Upper lobe of left lung (tissue), 6 donors: ENCODE measurements around the gene PTPRJ. TPM values are rescaled to one million over a fixed set of nuclear protein-coding genes. Genes with fewer than 3 reads are reported as not detected.

Source experiments
- ATAC-seq, 2 donors: fragments of 200-7000 bp; cut with Tn5 transposase; one replicate each; pipeline ENCODE4 v1.9.1; 2022; ENCODE audit warnings: mild to moderate bottlenecking in 2 of 2, moderate library complexity in 2 of 2; ENCODE audit not compliant: low FRiP score in 2 of 2
- DNase-seq, 2 donors: peaks; one replicate each; pipeline ENCODE4 v3.0.0-alpha.2; 2019 to 2020
- H3K27ac ChIP-seq, 4 donors: fragments of 200-600 bp; sonication (generic); one replicate each; pipeline ENCODE4 v1.5.1; 2016 to 2019
- H3K27me3 ChIP-seq, 4 donors: fragments of 200-600 bp; sonication (generic); one replicate each; pipeline ENCODE4 v1.5.1; 2017 to 2019
- H3K36me3 ChIP-seq, 4 donors: fragments of 200-600 bp; sonication (generic); one replicate each; pipeline ENCODE4 v1.5.1; 2016 to 2019
- H3K4me1 ChIP-seq, 4 donors: fragments of 200-600 bp; sonication (generic); one replicate each; pipeline ENCODE4 v1.5.1; 2018 to 2019
- H3K4me3 ChIP-seq, 4 donors: fragments of 200-600 bp; sonication (generic); one replicate each; pipeline ENCODE4 v1.5.1; 2017 to 2019; ENCODE audit warnings: mild to moderate bottlenecking in 2 of 4, moderate library complexity in 1 of 4
- H3K9me3 ChIP-seq, 4 donors: fragments of 200-600 bp; sonication (generic); one replicate each; pipeline ENCODE4 v1.5.1; 2018 to 2019
- CTCF ChIP-seq, 6 experiments: fragments of 450-650 bp in 4 of 6; fragments of 200-600 bp in 2 of 6; sonication (generic) in 2 of 6; IDR thresholded peaks; one replicate each; pipeline ENCODE4 v1.5.1; 2016 to 2019; ENCODE audit warnings: antibody characterized with exemption in 6 of 6
- EP300 ChIP-seq, 4 donors: sonication (generic); formaldehyde crosslinking; IDR thresholded peaks; one replicate each; pipeline ENCODE4 v1.5.1; 2017; ENCODE audit warnings: antibody characterized with exemption in 4 of 4, control low read depth in 2 of 4
- POLR2A ChIP-seq, 4 donors: fragments of 450-650 bp; IDR thresholded peaks; one replicate each; pipeline ENCODE4 v1.5.1; 2016 to 2017; ENCODE audit warnings: antibody characterized with exemption in 4 of 4, mild to moderate bottlenecking in 2 of 4
- POLR2AphosphoS5 ChIP-seq, 2 donors: sonication (generic); formaldehyde crosslinking; IDR thresholded peaks; one replicate each; pipeline ENCODE4 v1.5.1; 2017; ENCODE audit warnings: antibody characterized with exemption in 2 of 2
- WGBS, 2 donors: methylation state at CpG; one replicate each; pipeline ENCODE4 v1.1.5; 2017 to 2018; 5-methylcytosine and 5-hydroxymethylcytosine counted together
- total RNA-seq, 6 donors: library from RNA; depleted of rRNA in 4 of 6; stranded (reverse); fragments of >200 nt in 4 of 6; gene quantifications; one replicate each; pipeline versions ENCODE4 v1.1.0 to v1.2.1, GENCODE V29; 2016 to 2021
- donor health status: DM: no; HTN: no; CAD: no; lungs with moderate emphysema.
- donor health status: DM: no; HTN: yes; CAD: no; lungs with severe emphysema.

Gene PTPRJ
- total RNA-seq, 6 donors from 2014 or later: 17.9 to 50.4 (median 32.9) TPM

DNA sequence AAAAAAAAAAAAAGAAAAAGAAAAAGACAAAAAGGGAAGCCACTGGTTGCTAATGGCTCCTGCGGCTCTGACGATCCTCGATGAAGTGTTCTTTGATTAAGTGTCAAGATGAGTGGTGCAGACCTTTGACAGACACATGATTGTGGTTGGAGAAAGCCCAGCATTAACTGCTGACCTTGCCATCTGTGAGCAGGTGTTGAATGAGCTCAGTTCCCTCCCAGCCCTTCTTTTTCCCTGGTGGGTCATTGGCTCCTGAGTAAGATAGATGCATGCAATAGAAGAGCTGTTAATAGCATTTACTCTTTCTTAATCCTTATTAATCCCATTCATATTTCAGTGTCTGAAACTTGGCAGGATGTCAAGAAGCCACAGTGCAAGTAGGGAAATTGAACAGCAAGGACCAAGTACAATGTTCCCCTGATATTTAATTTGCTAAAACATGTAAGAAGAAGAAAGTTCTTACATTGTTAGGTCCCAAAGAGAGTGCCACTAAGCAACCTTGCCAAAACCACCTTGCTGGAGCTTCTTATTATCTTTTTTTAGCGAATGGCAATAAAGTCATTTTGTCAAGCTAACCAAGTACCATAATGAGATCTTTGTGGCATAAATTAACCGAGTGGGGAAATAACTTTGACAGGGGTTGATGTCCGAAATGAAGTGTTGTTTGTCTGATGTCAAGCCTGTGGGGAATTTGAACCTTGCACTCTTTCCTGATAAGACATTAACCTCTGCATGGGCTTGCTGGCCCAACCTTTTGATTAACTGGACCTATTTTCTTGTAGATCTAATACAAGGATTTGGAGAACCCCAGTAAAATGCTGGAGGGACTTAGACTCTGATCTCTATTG lies 113.7 kb downstream of the PTPRJ start:
- Histone ChIP-seq H3K27me3 (no peaks in the 10 kb centered on the region), H3K4me1 (peaks cover 16 to 31% (median 20%) of the 10 kb centered on the region in 4 donors), H3K9me3 (no peaks in the 10 kb centered on the region), H3K27ac (no peak overlapping the region), H3K4me3 (no peak overlapping the region), H3K36me3 (no peaks in the 10 kb centered on the region)
- DNase-seq: no peak
- TF ChIP-seq EP300 (IDR thresholded peaks at IDR 0.05) (no peak), POLR2AphosphoS5 (IDR thresholded peaks at IDR 0.05) (peak in 1 of 2 donors; percentile 28)
- peak in 1 of 2 donors; percentile 38 for ATAC-seq
- WGBS, 2 donors: 51 to 52% methylated on average over 6 of the region's 6 CpGs

GRCh38 chr11:48094643-48095339 lies 114.4 kb downstream of the PTPRJ start:
- H3K4me1 ChIP-seq: peaks cover 16 to 31% (median 20%) of the 10 kb centered on the region in 4 donors
- ATAC-seq (no peak), DNase-seq (no peak)
- WGBS, 2 donors: 91 to 95% methylated on average over 9 of the region's 9 CpGs
- H3K9me3 ChIP-seq: no peaks in the 10 kb centered on the region
- no peaks in the 10 kb centered on the region for H3K36me3 ChIP-seq
- no peaks in the 10 kb centered on the region for H3K27me3 ChIP-seq
- TF ChIP-seq POLR2A (IDR thresholded peaks at IDR 0.05) (no peak), CTCF (IDR thresholded peaks at IDR 0.05) (no peak), EP300 (IDR thresholded peaks at IDR 0.05) (no peak), POLR2AphosphoS5 (IDR thresholded peaks at IDR 0.05) (no peak)
- no peak overlapping the region for H3K27ac ChIP-seq
- no peak overlapping the region for H3K4me3 ChIP-seq

DNA sequence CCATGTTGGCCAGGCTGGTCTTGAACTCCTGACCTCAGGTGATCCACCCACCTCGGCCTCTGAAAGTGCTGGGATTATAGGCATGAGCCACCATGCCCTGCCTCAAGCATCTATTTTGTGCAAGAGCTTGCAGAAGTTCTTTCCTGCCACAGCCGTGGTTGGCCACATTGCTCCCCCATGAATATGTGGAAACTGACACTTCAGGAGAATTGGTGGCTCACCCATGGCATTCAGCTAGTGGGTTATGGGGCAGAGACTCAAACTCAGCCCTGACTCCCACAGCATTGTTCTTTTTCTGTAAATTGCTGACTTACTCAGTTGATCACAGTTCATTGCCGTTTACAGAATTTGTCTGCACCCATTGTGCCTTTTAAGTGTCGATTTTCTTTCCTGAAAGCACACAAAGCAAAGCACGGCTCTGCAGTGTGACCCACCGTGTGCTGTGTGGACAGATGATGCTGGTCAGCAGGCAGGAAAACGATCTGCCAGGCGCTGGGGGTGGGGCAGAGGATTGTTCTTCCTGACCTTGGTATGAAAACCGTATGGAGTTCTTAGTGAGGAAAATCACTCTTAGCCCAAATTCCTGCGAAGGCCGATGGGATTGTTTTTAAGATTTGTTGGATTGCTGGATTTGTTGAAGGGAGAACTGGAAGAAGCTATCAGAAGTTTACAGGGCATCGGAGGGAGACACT lies 115.6 kb downstream of the PTPRJ start:
- Histone ChIP-seq H3K36me3 (no peaks in the 10 kb centered on the region), H3K27me3 (no peaks in the 10 kb centered on the region), H3K9me3 (no peaks in the 10 kb centered on the region), H3K4me3 (no peak overlapping the region), H3K4me1 (peaks cover 16 to 31% (median 20%) of the 10 kb centered on the region in 4 donors), H3K27ac (no peak overlapping the region)
- TF ChIP-seq CTCF (IDR thresholded peaks at IDR 0.05) (no peak), POLR2AphosphoS5 (IDR thresholded peaks at IDR 0.05) (no peak), EP300 (IDR thresholded peaks at IDR 0.05) (no peak), POLR2A (IDR thresholded peaks at IDR 0.05) (no peak)
- no peak for DNase-seq
- WGBS, 2 donors: 68 to 73% methylated on average over 11 to 12 of the region's 12 CpGs
- ATAC-seq: no peak

- 81 to 85% methylated on average over 5 to 6 of the region's 6 CpGs for WGBS, 2 donors
- TF ChIP-seq CTCF (IDR thresholded peaks at IDR 0.05) (no peak), EP300 (IDR thresholded peaks at IDR 0.05) (no peak), POLR2A (IDR thresholded peaks at IDR 0.05) (no peak), POLR2AphosphoS5 (IDR thresholded peaks at IDR 0.05) (no peak)
- no peak for ATAC-seq
- Histone ChIP-seq H3K4me1 (peaks cover 20 to 31% (median 21%) of the 10 kb centered on the region in 4 donors), H3K27ac (no peak overlapping the region), H3K27me3 (no peaks in the 10 kb centered on the region), H3K9me3 (no peaks in the 10 kb centered on the region), H3K36me3 (no peaks in the 10 kb centered on the region), H3K4me3 (no peak overlapping the region)
- no peak for DNase-seq
Observed at GRCh38 chr11:48096588-48097525, 116.5 kb downstream of the PTPRJ start.
